Epidermal melanocyte (primary cell): Measurements from ENCODE around the gene OR5AC2.

ENCODE experiments used
- DNase-seq: peaks from one replicate; pipeline ENCODE4 v3.0.0; 2011; ENCODE audit warnings: low spot score; ENCODE audit not compliant: insufficient read length

The OR5AC2 gene

DNA sequence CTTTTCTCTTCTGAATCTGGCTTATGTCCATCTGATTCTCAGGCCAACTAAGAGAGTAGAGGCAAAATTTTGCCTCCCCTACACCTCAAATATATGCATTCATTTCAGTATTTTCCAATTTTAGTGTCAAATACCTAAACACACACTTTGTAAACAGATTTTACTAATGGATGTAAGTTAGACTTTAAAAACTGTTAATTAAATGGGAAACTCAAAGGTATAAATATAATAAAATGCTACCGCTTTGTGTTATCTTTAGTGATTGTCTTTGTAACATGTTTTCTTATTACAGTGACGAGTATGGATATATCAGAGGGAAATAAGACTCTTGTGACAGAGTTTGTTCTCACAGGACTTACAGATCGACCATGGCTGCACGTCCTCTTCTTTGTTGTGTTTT lies at the start of gene OR5AC2:
Gene OR5AC2 (plus strand): TSS at position 301 of the 400 bp plus-strand sequence. CDS start 0 bp downstream, at position 301.
- DNase-seq: no peak

- no peak for DNase-seq
These were observed 48.7 kb upstream of the OR5AC2 start for GRCh38 chr3:98038286-98038685.

GRCh38 chr3:98038876-98039275 lies 48.1 kb upstream of the OR5AC2 start:
- DNase-seq: no peak

DNA sequence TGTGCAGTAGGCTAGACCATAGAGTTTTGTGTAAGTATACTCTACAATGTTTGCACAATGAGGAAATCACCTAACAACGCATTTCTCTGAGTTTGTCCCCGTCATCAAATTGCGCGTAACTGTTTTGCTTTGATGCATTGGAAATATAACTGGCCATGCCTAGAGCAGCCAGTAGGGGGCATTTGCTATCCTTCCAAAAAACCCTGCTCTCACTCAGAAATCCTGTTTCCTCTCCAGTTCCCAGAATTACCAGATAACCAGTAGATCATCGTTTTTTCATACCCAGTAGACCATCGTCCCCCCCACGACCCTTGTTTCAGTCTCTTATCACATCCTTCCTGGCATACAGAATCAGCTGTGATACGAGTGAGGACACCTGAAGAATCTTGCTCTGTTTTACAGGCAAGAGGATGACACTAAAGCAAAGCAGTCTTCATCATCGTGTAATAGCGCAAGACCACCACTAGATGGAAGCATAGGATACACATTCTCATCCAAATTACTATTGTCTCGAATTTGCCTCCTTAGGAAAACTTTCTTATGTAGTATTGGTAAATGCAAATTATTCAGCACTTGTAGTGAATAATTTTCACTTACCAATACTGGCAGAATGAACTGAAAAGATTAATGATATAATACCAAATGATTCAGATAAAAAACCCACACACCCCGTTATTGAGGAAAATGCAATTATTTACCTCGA lies 47.5 kb upstream of the OR5AC2 start:
- DNase-seq: peak; percentile 18

DNA sequence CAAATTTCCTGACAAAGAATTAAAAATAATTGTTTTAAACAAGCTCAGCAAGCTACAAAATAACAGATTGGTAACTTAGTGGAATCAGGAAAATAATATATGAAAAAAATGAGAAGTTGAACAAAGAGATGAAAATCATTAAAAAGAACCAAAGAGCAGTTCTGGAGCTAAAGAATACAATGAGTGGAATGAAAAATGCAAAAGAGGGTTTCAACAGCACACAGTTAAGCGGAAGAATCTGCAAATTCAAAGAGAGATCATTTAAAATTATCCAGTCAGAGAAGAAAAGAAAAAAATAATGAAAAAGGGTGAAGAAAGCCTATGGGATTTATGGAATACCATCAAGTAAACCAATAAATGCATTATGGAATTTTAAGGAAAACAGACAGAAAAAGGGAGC lies 45.6 kb upstream of the OR5AC2 start:
- no peak for DNase-seq

DNA sequence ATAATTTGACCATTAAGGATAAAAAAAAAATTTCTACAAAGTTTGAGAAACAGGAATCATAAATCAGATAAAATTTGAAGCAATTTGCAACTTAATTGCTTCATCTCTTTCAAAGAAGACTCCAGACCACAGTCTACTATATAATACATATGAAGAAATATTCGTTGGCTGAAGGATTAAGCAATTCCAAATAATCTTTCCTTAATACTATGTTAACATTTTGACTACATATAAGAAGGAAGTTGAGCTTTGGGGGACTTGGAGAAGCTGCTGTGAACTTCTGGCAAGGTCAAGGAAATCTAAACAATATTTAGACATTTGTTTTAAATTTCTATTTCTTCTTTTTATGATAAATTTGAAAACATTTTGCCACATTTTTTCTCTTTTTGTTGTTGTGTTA lies 38.4 kb upstream of the OR5AC2 start:
- DNase-seq: no peak

DNA sequence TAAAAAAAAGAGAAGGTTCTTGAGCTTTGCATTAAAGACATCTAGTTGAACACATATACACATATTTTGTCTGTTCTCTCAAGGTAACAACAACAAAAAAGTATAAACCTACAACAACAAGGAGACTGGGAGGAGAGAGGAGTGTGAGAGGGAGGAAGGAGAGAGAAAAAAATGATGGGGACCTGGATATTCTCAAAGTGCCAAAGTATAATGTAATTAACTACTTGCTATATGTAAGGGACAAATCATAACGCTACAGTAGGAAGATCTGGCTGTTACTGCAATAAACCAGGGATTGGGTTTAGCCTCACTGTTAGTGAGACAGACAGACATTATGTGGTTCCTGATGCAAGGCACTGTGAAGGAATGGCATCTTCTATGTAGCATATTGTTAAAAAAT lies 37.7 kb upstream of the OR5AC2 start:
- no peak for DNase-seq

DNA sequence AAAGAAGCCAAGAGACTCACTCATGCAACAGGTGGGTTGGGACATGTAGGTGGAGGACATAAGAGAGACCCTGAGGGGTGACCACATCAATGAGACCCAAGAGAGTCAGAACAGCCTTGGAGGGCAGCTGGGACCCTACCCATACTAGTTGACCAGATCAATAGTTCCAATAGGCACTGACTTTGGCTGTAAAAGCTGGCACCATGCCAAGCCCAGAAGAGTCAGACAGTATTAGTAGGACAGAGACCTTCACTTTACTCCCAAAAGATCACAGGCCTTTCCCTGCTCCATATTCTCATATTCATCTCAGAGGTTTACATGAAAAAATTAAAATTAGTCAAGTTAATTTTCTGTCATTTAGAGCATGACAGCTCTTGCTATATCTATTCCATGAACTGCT lies 30.9 kb upstream of the OR5AC2 start:
- DNase-seq: no peak

DNA sequence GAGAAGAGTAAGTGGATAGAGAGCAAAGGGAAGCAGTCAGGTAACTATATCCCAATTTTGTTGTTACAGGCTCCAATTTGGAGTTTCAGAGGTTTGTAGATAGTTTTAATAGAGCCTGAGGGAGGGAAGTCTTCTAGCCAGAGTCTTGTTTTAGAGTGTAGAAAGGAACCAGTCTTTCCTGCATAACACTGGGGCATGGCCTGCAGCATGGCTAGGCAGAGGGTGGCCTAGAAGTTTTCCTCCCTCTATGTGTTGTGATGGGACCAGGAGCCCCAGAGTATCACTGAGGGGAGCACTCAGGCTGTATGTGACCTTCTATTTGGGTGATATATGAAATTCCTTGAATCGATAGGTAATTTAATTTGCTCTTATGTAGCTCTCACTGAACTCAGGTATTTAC lies 29.3 kb upstream of the OR5AC2 start:
- no peak for DNase-seq

DNA sequence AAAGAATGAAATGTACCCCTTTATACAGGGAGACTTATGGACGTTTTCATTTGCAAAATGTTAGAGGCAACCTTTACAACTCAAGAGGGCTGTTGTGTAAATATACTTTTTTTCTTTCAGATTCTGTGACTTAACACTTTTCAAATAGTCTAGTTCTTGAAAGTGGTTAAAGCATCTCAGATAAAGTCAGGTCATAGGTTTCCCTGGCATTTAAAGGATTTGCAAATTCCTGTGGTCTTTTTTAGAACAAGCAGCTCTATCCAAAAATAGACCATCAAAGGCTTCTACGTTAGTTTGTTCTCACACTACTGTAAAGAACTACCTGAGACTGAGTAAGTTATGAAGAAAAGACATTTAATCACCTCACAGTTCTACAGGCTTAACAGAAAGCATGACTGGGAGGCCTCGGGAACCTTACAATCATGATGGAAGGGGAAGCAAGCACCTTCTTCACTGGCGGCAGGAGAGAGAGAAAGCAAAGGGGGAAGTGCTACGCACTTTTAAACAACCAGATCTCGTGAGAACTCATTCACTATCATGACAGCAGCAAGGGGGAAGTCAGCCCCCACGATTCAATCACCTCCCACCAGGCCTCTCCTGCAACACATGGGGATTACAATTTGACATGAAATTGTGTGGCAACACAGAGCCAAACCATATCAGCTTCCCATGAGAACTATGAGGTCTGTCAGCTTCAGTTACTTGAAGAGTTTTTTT lies 28.6 kb upstream of the OR5AC2 start:
- DNase-seq: no peak

DNA sequence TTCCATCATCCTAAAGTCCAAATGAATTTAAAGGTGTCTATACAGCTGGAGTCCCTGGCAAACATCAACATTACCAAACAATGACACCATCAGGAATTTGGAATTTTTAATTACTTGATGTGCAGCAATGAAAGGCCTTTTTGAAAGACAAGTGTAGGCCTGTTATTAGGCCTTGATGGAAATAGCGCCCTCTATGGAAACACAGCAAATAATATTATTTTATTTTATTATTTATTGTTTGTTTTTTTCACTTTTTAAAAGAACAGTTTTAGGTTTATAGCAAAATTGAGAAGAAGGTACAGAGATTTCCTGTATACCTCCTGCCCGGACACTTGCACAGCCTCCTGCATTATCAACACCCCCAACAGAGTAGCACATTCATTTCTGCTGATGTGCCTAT lies 18.1 kb upstream of the OR5AC2 start:
- no peak for DNase-seq

DNA sequence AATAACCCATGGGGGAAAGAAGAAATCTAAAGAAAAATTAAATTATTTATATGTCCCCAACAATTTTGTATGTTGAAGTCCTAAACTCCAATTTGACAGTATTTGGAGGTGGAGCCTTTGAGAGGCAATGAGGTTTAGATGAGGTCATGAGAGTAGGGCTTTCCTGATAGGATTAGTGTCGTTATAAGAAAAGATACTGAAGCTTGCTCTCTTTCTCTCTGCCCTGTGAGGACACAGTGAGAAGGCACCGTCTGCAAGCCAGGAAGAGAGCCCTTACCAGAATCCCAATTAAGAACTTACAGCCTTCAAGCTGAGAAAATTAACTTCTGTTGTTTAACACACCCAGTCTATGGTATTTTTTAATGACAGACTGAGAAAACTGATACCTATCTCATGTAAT lies 16.1 kb upstream of the OR5AC2 start:
- DNase-seq: no peak

GRCh38 chr3:98073486-98073885 lies 13.5 kb upstream of the OR5AC2 start:
- no peak for DNase-seq

DNA sequence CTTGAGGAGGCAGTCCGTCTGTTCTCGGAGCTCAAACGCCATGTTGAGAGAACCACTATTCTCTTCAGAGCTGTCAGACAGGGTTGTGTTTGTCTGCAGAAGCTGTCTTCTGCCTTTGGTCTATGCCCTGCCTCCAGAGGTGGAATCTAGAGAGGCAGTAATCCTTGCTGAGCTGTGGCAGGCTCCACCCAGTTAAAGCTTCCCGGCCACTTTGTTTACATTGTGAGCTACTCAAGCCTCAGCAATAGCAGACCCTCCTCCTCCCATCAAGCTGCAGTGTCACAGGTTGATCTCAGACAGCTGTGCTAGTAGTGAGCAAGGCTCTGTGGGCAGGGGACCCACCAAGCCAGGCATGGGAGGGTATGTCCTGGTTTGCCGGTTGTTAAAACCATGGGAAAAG lies 8.9 kb downstream of the OR5AC2 start:
- DNase-seq: no peak

- DNase-seq: no peak
These were observed 12.9 kb downstream of the OR5AC2 start for GRCh38 chr3:98099848-98100247.

- no peak for DNase-seq
These were observed 21.2 kb downstream of the OR5AC2 start for GRCh38 chr3:98108162-98108561.

GRCh38 chr3:98109807-98110549 lies 23.0 kb downstream of the OR5AC2 start:
- no peak for DNase-seq

DNA sequence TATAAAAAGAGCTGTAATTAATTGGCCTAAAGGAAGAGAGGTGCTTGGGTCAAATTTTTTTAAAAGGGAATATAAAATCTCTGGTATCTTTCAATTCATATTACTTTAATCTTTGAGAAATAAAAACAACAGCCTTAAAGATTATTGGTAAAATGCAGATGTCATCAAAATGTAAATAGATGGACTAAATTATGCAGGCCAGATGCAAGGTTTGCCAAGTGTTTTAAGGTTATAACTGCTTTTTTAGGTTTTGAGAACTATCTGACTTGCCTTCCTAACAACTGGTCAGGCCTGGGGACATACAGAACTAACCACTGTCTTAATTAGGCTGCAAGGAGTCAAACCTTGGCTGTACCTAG lies 23.6 kb downstream of the OR5AC2 start:
- no peak for DNase-seq

DNA sequence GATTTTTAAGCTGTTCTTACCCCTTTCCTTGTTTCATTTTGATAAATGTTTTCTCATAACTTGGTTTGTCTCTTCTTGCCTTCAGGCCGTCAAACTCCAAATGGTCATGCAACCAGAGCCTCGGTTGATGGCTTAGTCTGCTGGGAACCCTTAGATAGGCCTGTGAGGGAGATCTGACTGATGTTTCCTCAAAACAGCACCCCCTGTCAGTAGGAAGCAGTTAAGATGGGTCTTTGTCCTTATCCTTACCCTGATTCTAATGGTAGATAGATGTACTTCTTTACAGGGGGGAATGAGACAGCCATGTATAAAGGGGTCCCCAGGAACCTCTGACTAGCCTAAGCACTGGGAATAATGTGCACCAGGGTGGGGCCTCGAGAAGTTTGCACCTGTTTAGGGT lies 27.3 kb downstream of the OR5AC2 start:
- DNase-seq: no peak

DNA sequence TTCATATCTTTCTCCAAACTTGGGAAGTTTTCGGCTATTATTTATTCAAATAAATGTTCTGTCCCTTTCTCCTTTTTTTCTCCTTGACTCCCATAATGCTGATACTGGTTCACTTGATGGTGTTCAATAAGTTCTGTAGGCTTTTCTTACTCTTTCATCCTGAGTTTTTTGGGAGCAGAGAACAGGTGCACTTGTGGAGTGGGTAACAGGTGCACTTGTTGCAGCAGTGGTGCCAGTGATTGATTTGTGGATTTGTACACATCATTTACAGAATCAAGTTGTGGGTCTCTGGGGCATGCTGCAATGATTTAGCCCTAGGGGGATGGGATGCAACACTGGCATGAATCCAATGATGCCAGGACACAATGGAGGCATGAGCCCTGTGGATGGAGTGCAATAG lies 28.7 kb downstream of the OR5AC2 start:
- DNase-seq: no peak

DNA sequence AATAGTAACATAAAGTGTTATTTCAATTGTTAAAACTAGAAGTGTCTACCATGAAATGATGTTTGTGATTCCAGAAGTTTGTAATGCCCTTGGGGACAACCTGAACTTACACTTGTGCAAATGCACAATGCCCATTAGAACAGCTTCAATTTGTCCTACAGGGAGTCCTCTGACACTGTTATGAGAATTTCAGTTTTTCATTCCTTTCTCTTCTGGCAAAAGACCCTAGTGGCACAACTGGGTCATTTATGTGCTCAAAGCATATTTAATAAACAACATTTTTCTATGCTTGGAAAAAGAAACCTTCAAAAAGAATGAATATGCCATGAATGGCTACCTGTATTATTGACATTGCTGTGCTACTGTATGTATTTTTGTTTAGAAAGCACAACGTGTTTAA lies 43.4 kb downstream of the OR5AC2 start, which contains the start of gene OR5H1:
Gene OR5H1 (plus strand): TSS at position 301 of the 400 bp plus-strand sequence. CDS start 1,977 bp downstream, outside the sequence.
- no peak for DNase-seq

DNA sequence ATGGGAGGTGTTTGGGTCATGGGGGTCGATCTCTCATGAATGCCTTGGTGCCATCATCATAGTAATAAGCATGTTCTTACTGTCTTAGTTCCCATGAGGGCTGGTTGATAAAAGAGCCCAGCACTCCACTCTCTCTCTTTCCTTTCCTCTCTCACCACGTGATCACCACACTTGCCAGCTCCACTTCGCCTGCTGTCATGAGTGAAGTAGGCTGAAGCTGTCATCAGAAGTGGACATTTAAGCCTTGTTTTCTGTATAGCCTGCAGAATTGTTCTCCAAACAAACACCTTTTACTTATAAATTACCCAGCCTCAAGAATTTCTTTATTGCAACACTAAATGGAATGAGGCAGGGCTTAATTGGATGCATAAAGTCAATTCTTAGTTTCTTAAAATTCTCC lies 49.7 kb downstream of the OR5AC2 start:
- DNase-seq: no peak
